H1 (cell line): ENCODE data around the gene ASIC2. TPM values are rescaled to one million over a fixed set of nuclear protein-coding genes. Genes with fewer than 3 reads are reported as not detected.

Experiments
- BACH1 ChIP-seq: IDR thresholded peaks from 2 replicates; pipeline ENCODE4 v1.6.1; 2012; ENCODE audit warnings: low read length, improper control_type of control experiment
- PHF8 ChIP-seq: fragments of 200-600 bp; sonication (generic); conservative IDR thresholded peaks from 2 replicates; pipeline ENCODE4 v1.7.1; 2012; ENCODE audit warnings: low read depth, mild to moderate bottlenecking, inconsistent platforms, low read length, moderate library complexity
- RAD21 ChIP-seq, 2 experiments: IDR thresholded peaks in 1 of 2; conservative IDR thresholded peaks in 1 of 2; 2 replicates each; pipeline ENCODE4 v1.6.1; 2011; ENCODE audit warnings: low read depth in 2 of 2, low read length in 2 of 2, improper control_type of control experiment in 1 of 2, inconsistent platforms in 1 of 2, mild to moderate bottlenecking in 1 of 2, moderate library complexity in 1 of 2
- RFX5 ChIP-seq: IDR thresholded peaks from 2 replicates; pipeline ENCODE4 v1.6.1; 2011; ENCODE audit warnings: low read depth, low read length, improper control_type of control experiment, borderline replicate concordance
- SIRT6 ChIP-seq: IDR thresholded peaks from one replicate; pipeline ENCODE4 v1.7.1; 2012; ENCODE audit warnings: low read length, inconsistent platforms
- polyA plus RNA-seq, 7 experiments: library from polyadenylated mRNA; depleted of rRNA in 3 of 7; stranded (reverse) in 5 of 7; unstranded in 2 of 7; fragments of >200 nt in 5 of 7; fragments of 200-250 nt in 2 of 7; gene quantifications; 1 replicate in 5 of 7; 2 replicates in 1 of 7; 4 replicates in 1 of 7; pipeline versions ENCODE4 v1.2.1 to v1.2.3, GENCODE V29; 2011 to 2013; ENCODE audit warnings: missing spikeins in 2 of 7, mixed read lengths in 2 of 7
- total RNA-seq: library from RNA; stranded (reverse); fragmentation: NEBNext Ultra II Directional; extraction: Animal tissue kit (Norgen Biotek cat#: 25700); gene quantifications from 2 replicates; pipeline ENCODE4 v1.2.1, GENCODE V29; 2021

ASIC2 gene
- total and polyA plus RNA-seq, 2 of the 8 experiments (the other 6 are each of a cell fraction or from before 2014, with no cell fraction given) = 0.86 to 1.2 TPM

DNA sequence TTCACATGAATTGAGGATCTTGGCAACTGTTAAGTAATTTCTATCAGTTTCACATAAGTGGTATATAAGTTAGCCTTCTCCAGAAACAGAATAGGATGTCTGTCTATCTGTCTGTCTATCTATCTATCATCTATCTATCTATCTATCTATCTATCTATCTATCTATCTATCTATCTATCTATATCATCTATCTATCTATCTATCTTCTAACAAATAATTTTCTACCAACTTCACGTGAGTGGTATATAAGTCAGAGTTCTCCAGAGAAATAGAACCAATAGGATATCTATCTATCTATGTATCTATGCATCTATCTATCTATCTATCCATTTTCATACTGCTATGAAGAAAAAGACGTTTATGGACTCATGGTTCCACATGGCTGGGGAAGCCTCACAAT, 312.9 kb downstream of the ASIC2 start (continued):
- TF ChIP-seq RAD21 (IDR thresholded peaks at IDR 0.05 in 1 of 2, conservative IDR thresholded peaks at IDR 0.05 in 1 of 2; ENCODE audit: low read depth in 2 of 2, low read length in 2 of 2) (no peak), SIRT6 (no peak), RFX5 (no peak), BACH1 (no peak), PHF8 (no peak)
